ENCODE results near the gene KRT9. TPM values are rescaled to one million over a fixed set of nuclear protein-coding genes. Genes with fewer than 3 reads are reported as not detected.
"Not testable (repeated sequence)": the region's sequence is repeated elsewhere in the genome, so short reads cannot be mapped to it uniquely, and the experiment has no call there.

The KRT9 gene
- total RNA-seq, 4 donors from 2014 or later = not detected

GRCh38 chr17:41610965-41611640, 39.2 kb upstream of the KRT9 start:
- Histone ChIP-seq H3K36me3 (no peaks in the 10 kb centered on the region), H3K4me1 (no peaks in the 10 kb centered on the region), H3K9me3 (peaks cover 0 to 8% of the 10 kb centered on the region in 2 donors), H3K4me3 (no peak overlapping the region), H3K27me3 (peaks cover 7% of the 10 kb centered on the region), H3K27ac (no peak overlapping the region)
- in situ Hi-C loops (cut with MboI; ENCODE audit: low pct_ligation_motif_present in 1 of 4, low pct_unique_long_range_greater_than_20kb in 1 of 4, low sequenced_read_pairs in 3 of 4) = no loop called here
- no peak for DNase-seq
- TF ChIP-seq, protein P1, sequence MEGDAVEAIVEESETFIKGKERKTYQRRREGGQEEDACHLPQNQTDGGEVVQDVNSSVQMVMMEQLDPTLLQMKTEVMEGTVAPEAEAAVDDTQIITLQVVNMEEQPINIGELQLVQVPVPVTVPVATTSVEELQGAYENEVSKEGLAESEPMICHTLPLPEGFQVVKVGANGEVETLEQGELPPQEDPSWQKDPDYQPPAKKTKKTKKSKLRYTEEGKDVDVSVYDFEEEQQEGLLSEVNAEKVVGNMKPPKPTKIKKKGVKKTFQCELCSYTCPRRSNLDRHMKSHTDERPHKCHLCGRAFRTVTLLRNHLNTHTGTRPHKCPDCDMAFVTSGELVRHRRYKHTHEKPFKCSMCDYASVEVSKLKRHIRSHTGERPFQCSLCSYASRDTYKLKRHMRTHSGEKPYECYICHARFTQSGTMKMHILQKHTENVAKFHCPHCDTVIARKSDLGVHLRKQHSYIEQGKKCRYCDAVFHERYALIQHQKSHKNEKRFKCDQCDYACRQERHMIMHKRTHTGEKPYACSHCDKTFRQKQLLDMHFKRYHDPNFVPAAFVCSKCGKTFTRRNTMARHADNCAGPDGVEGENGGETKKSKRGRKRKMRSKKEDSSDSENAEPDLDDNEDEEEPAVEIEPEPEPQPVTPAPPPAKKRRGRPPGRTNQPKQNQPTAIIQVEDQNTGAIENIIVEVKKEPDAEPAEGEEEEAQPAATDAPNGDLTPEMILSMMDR (IDR thresholded peaks at IDR 0.05) = no peak
- no peak for TF ChIP-seq EP300 (IDR thresholded peaks at IDR 0.05; ENCODE audit: low read depth)
- no peak for TF ChIP-seq POLR2AphosphoS5 (IDR thresholded peaks at IDR 0.05)
- no peak for TF ChIP-seq POLR2A (IDR thresholded peaks at IDR 0.05)
- WGBS, 2 donors (ENCODE audit: low coverage in 1 of 2) = 80 to 91% methylated on average over 2 to 23 of the region's 25 CpGs
- intact Hi-C loops (cut with DNase I; ENCODE audit: low total_unique reads) = no loop called here

GRCh38 chr17:41610061-41610517, 38.2 kb upstream of the KRT9 start:
- H3K27ac ChIP-seq; H3K4me3 ChIP-seq; H3K36me3 ChIP-seq; H3K27me3 ChIP-seq; intact Hi-C loops (cut with DNase I; ENCODE audit: low total_unique reads); H3K4me1 ChIP-seq; in situ Hi-C loops (cut with MboI; ENCODE audit: low pct_ligation_motif_present in 1 of 4, low pct_unique_long_range_greater_than_20kb in 1 of 4, low sequenced_read_pairs in 3 of 4); H3K9me3 ChIP-seq; DNase-seq: not testable (repeated sequence)
- whole genome bisulfite sequencing, 2 donors (ENCODE audit: low coverage in 1 of 2) = 20 to 27% methylated on average over 1 to 10 of the region's 10 CpGs

DNA sequence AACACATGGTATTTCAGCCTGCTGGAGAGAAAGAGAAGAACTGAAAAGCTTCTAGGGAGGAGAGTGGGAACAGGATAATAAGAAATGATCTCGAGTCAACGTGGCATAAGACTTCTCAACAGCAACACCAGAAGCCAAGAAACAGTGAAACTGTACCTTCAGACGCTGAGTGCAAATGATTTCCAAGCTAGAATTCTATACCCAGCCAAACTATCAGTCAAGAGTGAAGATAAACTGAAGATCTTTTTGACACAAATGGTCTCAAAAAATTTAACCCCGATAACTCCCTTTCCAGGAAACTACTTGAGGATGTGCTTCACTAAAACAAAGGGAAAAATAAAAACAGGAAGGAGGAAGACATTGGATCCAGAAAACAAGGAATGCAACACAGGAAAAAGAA, 35.1 kb upstream of the KRT9 start:
- in situ Hi-C loops (cut with MboI; ENCODE audit: low pct_ligation_motif_present in 1 of 4, low pct_unique_long_range_greater_than_20kb in 1 of 4, low sequenced_read_pairs in 3 of 4); intact Hi-C loops (cut with DNase I; ENCODE audit: low total_unique reads): not testable (repeated sequence)
- 93% methylated on average over 4 of the region's 4 CpGs; no CpG with 5 or more reads in 1 of the 2 donors for WGBS, 2 donors (ENCODE audit: low coverage in 1 of 2)

GRCh38 chr17:41602524-41602923, 30.7 kb upstream of the KRT9 start:
- Histone ChIP-seq H3K27ac (no peak overlapping the region), H3K4me1 (no peaks in the 10 kb centered on the region), H3K4me3 (no peak overlapping the region), H3K36me3 (no peaks in the 10 kb centered on the region), H3K9me3 (peaks cover 0 to 8% of the 10 kb centered on the region in 2 donors), H3K27me3 (no peaks in the 10 kb centered on the region)
- in situ Hi-C loops (cut with MboI; ENCODE audit: low pct_ligation_motif_present in 1 of 4, low pct_unique_long_range_greater_than_20kb in 1 of 4, low sequenced_read_pairs in 3 of 4) = no loop called here
- no peak for TF ChIP-seq POLR2A (IDR thresholded peaks at IDR 0.05)
- TF ChIP-seq EP300 (IDR thresholded peaks at IDR 0.05; ENCODE audit: low read depth) = no peak
- no peak for TF ChIP-seq POLR2AphosphoS5 (IDR thresholded peaks at IDR 0.05)
- TF ChIP-seq, protein P1 (IDR thresholded peaks at IDR 0.05) = no peak
- intact Hi-C loops (cut with DNase I; ENCODE audit: low total_unique reads) = no loop called here
- no peak for DNase-seq
- WGBS, 2 donors (ENCODE audit: low coverage in 1 of 2) = 6 to 39% methylated on average over 2 of the region's 2 CpGs

More for the DNA sequence above, 35.1 kb upstream of the KRT9 start:
- not testable (repeated sequence) for H3K27ac ChIP-seq, H3K9me3 ChIP-seq, H3K36me3 ChIP-seq, H3K27me3 ChIP-seq, H3K4me1 ChIP-seq, H3K4me3 ChIP-seq, DNase-seq

DNA sequence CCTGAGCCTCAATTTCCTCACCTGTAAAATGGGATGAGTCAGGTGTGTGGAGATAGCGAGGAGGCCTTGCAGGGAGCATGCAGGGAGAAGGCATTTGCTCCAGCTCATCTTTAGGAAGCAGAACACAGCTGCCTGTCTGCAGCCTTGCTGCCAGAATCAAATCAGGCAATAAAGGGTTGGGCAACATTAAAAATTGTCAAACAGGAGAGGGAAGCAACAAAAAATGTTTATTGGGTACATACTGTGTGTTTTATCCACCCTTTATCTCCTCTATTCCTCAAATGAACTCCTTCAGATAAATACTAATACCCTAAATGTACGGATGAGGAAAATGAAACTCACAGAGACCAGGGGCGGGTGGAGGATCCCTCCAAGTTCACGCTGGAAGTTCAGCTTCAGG, 28.5 kb upstream of the KRT9 start:
- H3K4me1 ChIP-seq = no peaks in the 10 kb centered on the region
- no peaks in the 10 kb centered on the region for H3K27me3 ChIP-seq
- 76 to 81% methylated on average over 3 to 4 of the region's 4 CpGs for WGBS, 2 donors (ENCODE audit: low coverage in 1 of 2)
- TF ChIP-seq EP300 (IDR thresholded peaks at IDR 0.05; ENCODE audit: low read depth) (no peak), POLR2AphosphoS5 (IDR thresholded peaks at IDR 0.05) (no peak), POLR2A (IDR thresholded peaks at IDR 0.05) (no peak)
- TF ChIP-seq, protein P1 (IDR thresholded peaks at IDR 0.05) = no peak
- in situ Hi-C loops (cut with MboI; ENCODE audit: low pct_ligation_motif_present in 1 of 4, low pct_unique_long_range_greater_than_20kb in 1 of 4, low sequenced_read_pairs in 3 of 4) = no loop called here
- H3K36me3 ChIP-seq = no peaks in the 10 kb centered on the region
- intact Hi-C loops (cut with DNase I; ENCODE audit: low total_unique reads) = no loop called here
- no peak for DNase-seq
- no peaks in the 10 kb centered on the region for H3K9me3 ChIP-seq
- no peak overlapping the region for H3K4me3 ChIP-seq
- no peak overlapping the region for H3K27ac ChIP-seq

Measured in transverse colon (tissue), 4 donors.